ENCODE data around the gene KICS2.
"Not testable (repeated sequence)": the region's sequence is repeated elsewhere in the genome, so short reads cannot be mapped to it uniquely, and the experiment has no call there.

The KICS2 gene

DNA sequence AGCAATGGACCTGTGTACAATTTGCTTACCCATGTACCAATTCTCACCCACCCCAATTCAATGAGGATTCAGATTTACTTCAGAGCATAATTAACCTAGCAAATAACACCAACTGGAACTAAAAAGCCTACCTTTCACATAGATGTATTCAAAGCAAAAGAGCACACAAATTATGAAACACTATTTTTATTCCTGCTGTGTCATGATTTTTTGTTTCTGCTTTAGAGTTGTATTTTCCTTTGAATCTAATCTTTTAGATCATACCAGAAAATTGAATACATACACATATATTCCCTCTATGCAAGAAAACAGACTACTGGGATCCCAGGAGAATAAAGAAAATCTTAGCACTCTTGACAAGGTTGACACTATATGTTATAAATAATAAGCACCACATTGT, 5.9 kb downstream of the KICS2 start:
- DNase-seq (ENCODE audit: low read depth), result no peak

- no peak for DNase-seq (ENCODE audit: low read depth)
These were observed 9.9 kb downstream of the KICS2 start for GRCh38 chr12:64212119-64212746.

GRCh38 chr12:64207453-64207852, 14.6 kb downstream of the KICS2 start:
- no peak for DNase-seq (ENCODE audit: low read depth)

DNA sequence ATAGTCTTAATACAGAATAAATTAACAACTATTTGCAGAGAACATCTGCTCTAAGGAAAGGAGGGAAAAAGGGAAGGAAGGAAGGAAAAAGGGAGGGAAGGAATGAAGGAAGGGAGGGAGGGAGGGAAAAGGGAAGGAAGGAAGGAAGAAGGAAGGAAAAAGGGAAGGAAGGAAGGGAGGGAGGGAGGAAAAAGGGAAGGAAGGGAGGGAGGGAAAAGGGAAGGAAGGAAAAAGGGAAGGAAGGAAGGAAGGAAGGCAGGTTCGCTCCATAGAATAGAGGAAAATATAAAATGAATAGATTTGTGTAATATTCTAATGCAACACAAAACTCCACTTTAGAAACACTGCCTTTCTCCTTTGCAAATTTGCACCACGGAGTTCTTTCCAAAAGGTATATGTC, 16.6 kb downstream of the KICS2 start:
- DNase-seq (ENCODE audit: low read depth), result no peak

DNA sequence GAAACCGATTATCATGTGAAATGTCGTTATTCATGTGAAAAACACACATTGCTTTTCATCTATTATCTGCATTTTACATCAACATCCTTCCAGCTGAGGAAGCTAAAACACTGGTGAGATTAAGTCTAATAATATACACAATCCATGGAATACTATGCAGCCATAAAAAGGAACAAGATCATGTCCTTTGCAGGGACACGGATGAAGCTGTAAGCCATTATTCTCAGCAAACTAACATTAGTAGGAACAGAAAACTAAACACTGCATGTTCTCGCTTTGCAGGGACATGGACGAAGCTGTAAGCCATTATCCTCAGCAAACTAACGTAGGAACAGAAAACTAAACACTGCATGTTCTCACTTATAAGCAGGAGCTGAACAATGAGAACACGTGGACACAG, 18.3 kb downstream of the KICS2 start:
- no peak for DNase-seq (ENCODE audit: low read depth)

- no peak for DNase-seq (ENCODE audit: low read depth)
These were observed 19.1 kb downstream of the KICS2 start for GRCh38 chr12:64203036-64203435.

GRCh38 chr12:64195841-64196240, 26.3 kb downstream of the KICS2 start:
- DNase-seq (ENCODE audit: low read depth), result not testable (repeated sequence)

- DNase-seq (ENCODE audit: low read depth), result no peak
These were observed 27.6 kb downstream of the KICS2 start for GRCh38 chr12:64194333-64195149.

GRCh38 chr12:64193931-64194330, 28.2 kb downstream of the KICS2 start:
- no peak for DNase-seq (ENCODE audit: low read depth)

GRCh38 chr12:64192644-64193444, 29.3 kb downstream of the KICS2 start:
- no peak for DNase-seq (ENCODE audit: low read depth)

DNA sequence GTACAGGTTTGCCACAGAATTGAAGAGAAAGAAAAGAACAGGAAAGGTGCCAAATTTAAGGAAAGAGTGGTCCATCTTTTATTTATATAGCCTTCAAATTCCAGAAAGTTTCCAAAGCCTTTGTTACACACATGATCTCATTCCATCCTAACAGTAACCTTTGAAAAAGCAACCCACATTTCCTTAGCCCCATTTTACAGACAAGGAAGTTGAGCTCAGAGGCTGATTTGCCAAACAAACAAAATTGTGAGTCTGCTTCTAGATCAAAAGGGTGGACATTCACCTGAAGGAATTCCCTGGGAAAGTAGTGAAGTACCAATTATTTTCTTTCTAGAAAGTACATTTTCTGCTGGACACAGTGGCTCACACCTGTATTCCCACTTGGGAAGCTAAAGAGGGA, 32.0 kb downstream of the KICS2 start:
- DNase-seq (ENCODE audit: low read depth), result no peak

GRCh38 chr12:64189530-64189929, 32.6 kb downstream of the KICS2 start:
- DNase-seq (ENCODE audit: low read depth), result no peak

GRCh38 chr12:64187794-64188193, 34.3 kb downstream of the KICS2 start:
- no peak for DNase-seq (ENCODE audit: low read depth)

GRCh38 chr12:64187370-64187769, 34.7 kb downstream of the KICS2 start:
- no peak for DNase-seq (ENCODE audit: low read depth)

DNA sequence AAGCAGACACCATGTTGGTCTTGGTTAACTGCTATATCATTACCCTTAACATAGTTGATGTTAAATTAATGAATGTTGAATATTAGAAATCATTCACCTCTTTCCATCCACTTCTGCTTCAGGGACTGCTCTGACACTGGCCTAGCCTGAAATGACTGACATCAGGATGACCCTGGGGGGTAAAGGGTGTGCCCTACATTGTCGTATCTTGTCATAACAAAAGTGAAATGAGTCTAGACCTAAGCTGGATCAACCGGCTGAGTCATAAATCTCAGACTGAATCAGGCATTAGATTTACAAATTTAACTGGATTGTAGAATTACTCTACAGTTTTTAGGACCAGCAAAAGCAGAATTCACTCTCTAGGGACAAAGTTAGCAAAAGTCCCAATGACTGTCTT, 35.3 kb downstream of the KICS2 start:
- no peak for DNase-seq (ENCODE audit: low read depth)

GRCh38 chr12:64184216-64184615, 37.9 kb downstream of the KICS2 start:
- DNase-seq (ENCODE audit: low read depth), result no peak

GRCh38 chr12:64181430-64182291, 40.4 kb downstream of the KICS2 start:
- peak; percentile 87 for DNase-seq (ENCODE audit: low read depth)

DNA sequence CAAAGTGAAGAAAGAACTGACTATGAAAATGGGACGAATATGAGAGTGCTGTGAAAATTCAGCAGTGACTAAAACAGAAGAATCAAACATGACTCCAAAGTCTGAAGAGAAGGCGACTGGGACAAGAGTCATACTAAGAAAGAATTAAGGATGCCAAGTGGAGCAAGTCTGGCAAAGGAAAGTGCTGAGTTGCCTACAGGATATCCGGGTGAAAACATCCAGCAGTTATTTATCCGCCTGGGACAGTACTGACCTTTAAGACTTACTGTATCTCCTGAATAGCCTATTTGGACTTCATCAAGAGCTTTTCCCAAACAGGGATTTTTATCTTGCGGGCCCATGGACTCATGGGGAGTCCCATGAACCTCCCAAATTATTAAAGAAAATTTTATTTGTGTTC, 41.1 kb downstream of the KICS2 start:
- no peak for DNase-seq (ENCODE audit: low read depth)

DNA sequence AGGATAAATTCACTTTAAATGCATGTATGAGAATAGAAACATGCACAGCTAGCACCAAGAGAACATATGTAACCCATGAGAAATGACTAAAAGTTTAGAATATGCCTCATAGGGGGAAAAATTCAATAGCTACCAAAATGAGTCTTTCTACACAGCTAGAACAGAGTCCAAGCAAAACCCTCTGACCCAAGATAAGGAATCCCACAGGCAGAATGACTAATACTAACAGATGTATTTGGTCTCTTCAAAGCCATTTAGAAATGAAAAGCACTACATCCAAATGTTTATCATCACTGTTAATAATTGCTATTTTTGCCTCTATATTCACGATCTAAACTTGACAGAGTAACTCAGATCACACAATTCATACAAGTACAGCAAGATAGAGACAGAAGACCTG, 44.0 kb downstream of the KICS2 start:
- no peak for DNase-seq (ENCODE audit: low read depth)

DNA sequence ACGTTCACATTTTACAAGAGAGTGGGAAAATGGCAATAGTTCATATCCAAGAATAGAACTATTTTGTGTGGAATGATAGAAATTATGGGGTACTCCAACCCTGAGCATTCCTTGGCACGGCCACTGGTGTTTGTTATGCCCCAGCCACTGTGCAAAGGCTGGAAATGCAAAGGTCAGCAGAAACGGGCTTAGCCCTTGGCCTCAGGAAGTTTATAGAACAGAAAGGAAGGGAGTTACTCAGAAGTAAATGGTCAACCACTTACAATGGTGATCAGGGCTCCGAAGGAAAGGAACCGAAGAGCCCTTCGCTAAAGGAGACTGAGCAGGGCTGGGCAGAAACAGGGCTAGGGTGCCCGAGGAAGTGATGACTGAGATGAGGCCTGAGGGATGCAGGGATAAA, 45.1 kb downstream of the KICS2 start:
- no peak for DNase-seq (ENCODE audit: low read depth)

DNA sequence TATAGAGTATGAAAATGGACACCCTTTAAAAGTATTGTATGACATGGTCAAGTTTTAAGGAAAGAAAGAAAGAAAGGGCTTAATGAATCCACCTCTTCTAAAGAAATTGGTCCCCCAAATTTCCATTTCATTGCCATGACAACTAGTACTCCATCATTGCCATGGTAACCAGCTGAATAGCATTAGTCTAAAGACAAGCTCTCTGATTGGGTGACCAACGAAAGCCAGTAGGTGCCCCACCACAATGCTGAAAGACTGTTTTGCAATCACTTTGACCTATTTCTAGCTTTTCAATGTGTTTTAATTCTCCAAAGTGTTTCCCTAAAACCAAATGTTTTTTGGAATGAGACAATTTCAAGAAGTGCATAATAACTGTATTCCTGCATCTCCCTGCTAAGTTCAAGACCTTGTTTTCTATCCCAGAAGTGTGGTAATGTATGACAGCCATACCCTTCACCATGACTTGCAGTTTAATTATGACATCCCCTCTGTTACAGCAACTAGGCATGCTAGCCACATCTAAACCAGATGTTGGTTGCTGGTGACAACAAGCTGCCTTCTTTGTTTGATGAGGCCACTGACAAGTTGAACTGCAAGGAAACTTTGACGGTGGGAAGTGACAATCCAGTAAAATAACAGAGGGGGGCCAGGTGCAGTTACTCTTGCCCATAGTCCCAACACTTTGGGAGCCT, 46.7 kb downstream of the KICS2 start:
- DNase-seq (ENCODE audit: low read depth), result no peak
